HepG2 (cell line): Measurements from ENCODE around the gene THADA. TPM values are rescaled to one million over a fixed set of nuclear protein-coding genes. Genes with fewer than 3 reads are reported as not detected.
A peak's percentile ranks its signal among the peaks of the same experiment; 100 is the strongest.

ENCODE experiments used
- ATF5 ChIP-seq: sonication (generic); formaldehyde crosslinking; IDR thresholded peaks from 2 replicates; pipeline ENCODE4 v1.4.0; 2020; ENCODE audit warnings: mild to moderate bottlenecking, low read depth, missing genetic modification reagents
- ATM ChIP-seq: fragments of 450-650 bp; IDR thresholded peaks from 2 replicates; pipeline ENCODE4 v1.7.1; 2017; ENCODE audit warnings: mild to moderate bottlenecking, borderline replicate concordance
- BCL6 ChIP-seq: IDR thresholded peaks from 2 replicates; pipeline ENCODE4 v1.6.1; 2016; ENCODE audit warnings: missing genetic modification reagents, missing compliant biosample characterization
- BRF2 ChIP-seq: sonication (generic); formaldehyde crosslinking; IDR thresholded peaks from 2 replicates; pipeline ENCODE4 v1.8.1; 2022; ENCODE audit warnings: mild to moderate bottlenecking, missing genetic modification reagents
- DPF2 ChIP-seq: sonication (generic); formaldehyde crosslinking; IDR thresholded peaks from 2 replicates; pipeline ENCODE4 v1.4.0; 2020; ENCODE audit warnings: mild to moderate bottlenecking, low read depth, missing genetic modification reagents, borderline replicate concordance
- EEA1 ChIP-seq: sonication (generic); formaldehyde crosslinking; IDR thresholded peaks from 2 replicates; pipeline ENCODE4 v1.5.1; 2020; ENCODE audit warnings: mild to moderate bottlenecking, missing genetic modification reagents, borderline replicate concordance
- GLMP ChIP-seq: sonication (generic); formaldehyde crosslinking; IDR thresholded peaks from 2 replicates; pipeline ENCODE4 v1.9.0; 2021; ENCODE audit warnings: missing genetic modification reagents, mild to moderate bottlenecking, borderline replicate concordance
- MXD3 ChIP-seq: IDR thresholded peaks from 2 replicates; pipeline ENCODE4 v1.6.1; 2016; ENCODE audit warnings: mild to moderate bottlenecking, missing biosample characterization, missing genetic modification reagents
- NFE2L2 ChIP-seq: fragments of 150-350 bp; IDR thresholded peaks from 2 replicates; pipeline ENCODE4 v1.6.1; 2014; ENCODE audit warnings: low read length
- NR2C2 ChIP-seq: sonication (generic); formaldehyde crosslinking; IDR thresholded peaks from 2 replicates; pipeline ENCODE4 v1.4.0; 2020; ENCODE audit warnings: missing genetic modification reagents, mild to moderate bottlenecking, moderate library complexity, borderline replicate concordance
- ONECUT2 ChIP-seq: sonication (generic); formaldehyde crosslinking; IDR thresholded peaks from 2 replicates; pipeline ENCODE4 v1.4.0; 2020; ENCODE audit warnings: missing genetic modification reagents
- PHF21A ChIP-seq: sonication (generic); formaldehyde crosslinking; IDR thresholded peaks from 2 replicates; pipeline ENCODE4 v1.5.0; 2020; ENCODE audit warnings: mild to moderate bottlenecking, missing genetic modification reagents
- PTBP1 ChIP-seq: fragments of 200-400 bp; formaldehyde crosslinking; IDR thresholded peaks from 2 replicates; pipeline ENCODE4 v1.6.1; 2018; ENCODE audit warnings: low read length, low read depth; ENCODE audit not compliant: poor library complexity, severe bottlenecking
- SRY ChIP-seq: sonication (generic); formaldehyde crosslinking; IDR thresholded peaks from 2 replicates; pipeline ENCODE4 v1.8.0; 2022; ENCODE audit warnings: mild to moderate bottlenecking, missing genetic modification reagents
- ZC3H4 ChIP-seq: sonication (generic); formaldehyde crosslinking; IDR thresholded peaks from 2 replicates; pipeline ENCODE4 v1.4.0; 2020; ENCODE audit warnings: missing genetic modification reagents, borderline replicate concordance
- ZNF280B ChIP-seq: sonication (generic); formaldehyde crosslinking; IDR thresholded peaks from 2 replicates; pipeline ENCODE4 v1.5.0; 2020; ENCODE audit warnings: missing genetic modification reagents, mild to moderate bottlenecking, borderline replicate concordance
- ZNF761 ChIP-seq: sonication (generic); formaldehyde crosslinking; conservative IDR thresholded peaks from 2 replicates; pipeline ENCODE4 v1.4.0; 2020; ENCODE audit warnings: mild to moderate bottlenecking, missing genetic modification reagents
- ZNF800 ChIP-seq: sonication (generic); formaldehyde crosslinking; IDR thresholded peaks from 2 replicates; pipeline ENCODE4 v1.4.0; 2020; ENCODE audit warnings: missing genetic modification reagents
- polyA plus RNA-seq, 8 experiments: library from polyadenylated mRNA; depleted of rRNA in 3 of 8; stranded (reverse) in 7 of 8; unstranded in 1 of 8; fragments of >200 nt; fragmentation: Illumina TruSeq in 4 of 8; extraction: Trizol in 4 of 8; gene quantifications; 2 replicates each; pipeline versions ENCODE4 v1.2.1 to v1.2.3, GENCODE V29; 2011 to 2016; ENCODE audit warnings: low read depth in 4 of 8, missing spikeins in 1 of 8, mixed read lengths in 1 of 8; ENCODE audit not compliant: insufficient read depth in 1 of 8
- total RNA-seq, 5 experiments: library from RNA; depleted of rRNA; stranded (reverse); fragments of >200 nt; fragmentation: Illumina TruSeq; extraction: Trizol; gene quantifications; 2 replicates each; pipeline ENCODE4 v1.2.3, GENCODE V29; 2016; ENCODE audit warnings: low read depth in 1 of 5

The THADA gene
- total and polyA plus RNA-seq, 2 of the 13 experiments (the other 11 are each of a cell fraction or from before 2014, with no cell fraction given) = 12.7 to 21.7 TPM

- TF ChIP-seq BRF2 (no peak), ATF5 (CRISPR knock-in tag) (no peak), ZNF800 (CRISPR knock-in tag) (no peak), ZNF761 (no peak), NFE2L2 (no peak), PHF21A (CRISPR knock-in tag) (peak; percentile 56; the same call in 1 of the 2 replicates), NR2C2 (CRISPR knock-in tag) (0 out of 2 replicates have a peak, but pooled peaks have one; percentile 6), PTBP1 (no peak), MXD3 (CRISPR knock-in tag) (no peak), GLMP (no peak), ZC3H4 (CRISPR knock-in tag) (no peak), DPF2 (CRISPR knock-in tag) (0 out of 2 replicates have a peak, but pooled peaks have one; percentile 31), SRY (CRISPR knock-in tag) (no peak), ZNF280B (CRISPR knock-in tag) (no peak), ONECUT2 (CRISPR knock-in tag) (no peak), BCL6 (CRISPR knock-in tag) (no peak), EEA1 (no peak), ATM (no peak)
Observed at GRCh38 chr2:43612944-43613343, 17.1 kb upstream of the THADA start (continued).
